Measurements from ENCODE around the gene PCTP.

- TF ChIP-seq CTCF (IDR thresholded peaks at IDR 0.05) (no peak), POLR2A (IDR thresholded peaks at IDR 0.05; ENCODE audit: low read depth) (no peak)
These were observed 2.0 kb upstream of the PCTP start for GRCh38 chr17:55748841-55749240.
